Tibial artery (tissue), 4 donors: Measurements from ENCODE around the gene ATP11B.

ENCODE experiments used
- DNase-seq, 2 donors: peaks; one replicate each; pipeline ENCODE4 v3.0.0-alpha.2; 2019
- H3K27ac ChIP-seq, 2 donors: fragments of 200-600 bp; sonication (generic) in 1 of 2; 1 replicate in 1 of 2; 2 replicates in 1 of 2; pipeline ENCODE4 v1.5.1; 2018 to 2019; ENCODE audit warnings: mild to moderate bottlenecking in 1 of 2
- H3K27me3 ChIP-seq, 2 donors: fragments of 200-600 bp; sonication (generic) in 1 of 2; one replicate each; pipeline versions ENCODE4 v1.5.1 to v1.6.0; 2016 to 2019
- H3K36me3 ChIP-seq, 3 donors: fragments of 200-600 bp; sonication (generic) in 2 of 3; one replicate each; pipeline ENCODE4 v1.5.1; 2016 to 2019; ENCODE audit warnings: mild to moderate bottlenecking in 2 of 3
- H3K4me1 ChIP-seq, 4 donors: fragments of 200-600 bp; sonication (generic) in 2 of 4; 1 replicate in 3 of 4; 2 replicates in 1 of 4; pipeline ENCODE4 v1.5.1; 2016 to 2019
- H3K4me3 ChIP-seq, 2 donors: fragments of 200-600 bp; sonication (generic) in 1 of 2; 1 replicate in 1 of 2; 2 replicates in 1 of 2; pipeline ENCODE4 v1.5.1; 2018 to 2019; ENCODE audit warnings: mild to moderate bottlenecking in 2 of 2
- H3K9me3 ChIP-seq, 3 donors: fragments of 200-600 bp; sonication (generic) in 1 of 3; one replicate each; pipeline ENCODE4 v1.5.1; 2016 to 2019
- CTCF ChIP-seq, 2 experiments: fragments of 200-600 bp in 1 of 2; fragments of 450-650 bp in 1 of 2; IDR thresholded peaks; one replicate each; pipeline ENCODE4 v1.5.1; 2017 to 2019; ENCODE audit warnings: antibody characterized with exemption in 2 of 2, mild to moderate bottlenecking in 1 of 2, moderate library complexity in 1 of 2
- intact Hi-C: fragments of 100-400 bp; cut with DNase I; formaldehyde crosslinking; loops from one replicate; pipeline ENCODE4 v1.15.0; 2023; ENCODE audit warnings: low total_unique reads

Gene ATP11B

GRCh38 chr3:182948305-182948704 lies 155.0 kb downstream of the ATP11B start:
- Histone ChIP-seq H3K9me3 (no peaks in the 10 kb centered on the region), H3K27me3 (no peaks in the 10 kb centered on the region), H3K4me1 (no peaks in the 10 kb centered on the region), H3K4me3 (no peak overlapping the region), H3K27ac (no peak overlapping the region), H3K36me3 (peaks cover 24 to 45% (median 35%) of the 10 kb centered on the region in 3 donors)
- DNase-seq: no peak
- TF ChIP-seq CTCF (IDR thresholded peaks at IDR 0.05): no peak
- intact Hi-C loops: no loop called here

DNA sequence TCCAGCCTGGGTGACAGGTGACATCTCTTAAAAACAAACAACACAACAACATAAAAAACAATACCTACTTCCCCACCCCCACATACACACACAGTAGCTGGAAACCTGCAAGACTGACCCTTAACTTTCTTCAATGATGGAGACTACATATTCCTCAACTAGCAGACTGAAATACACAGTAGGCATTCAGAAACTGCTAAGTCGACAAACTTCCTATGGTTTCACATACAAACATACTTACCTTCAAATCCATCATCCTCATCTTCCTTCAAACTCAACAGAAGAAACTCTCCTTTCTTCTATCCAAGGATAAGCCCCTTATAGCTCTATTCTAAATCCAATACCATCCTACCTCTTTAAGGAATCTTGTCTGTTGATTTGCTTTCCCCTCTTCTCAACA lies 156.4 kb downstream of the ATP11B start:
- DNase-seq: no peak
- H3K9me3 ChIP-seq: no peaks in the 10 kb centered on the region
- H3K27ac ChIP-seq: no peak overlapping the region
- H3K27me3 ChIP-seq: no peaks in the 10 kb centered on the region
- no peak overlapping the region for H3K4me3 ChIP-seq
- no peaks in the 10 kb centered on the region for H3K4me1 ChIP-seq
- TF ChIP-seq CTCF (IDR thresholded peaks at IDR 0.05): no peak
- peaks cover 24 to 42% (median 30%) of the 10 kb centered on the region in 3 donors for H3K36me3 ChIP-seq
- intact Hi-C loops: no loop called here

GRCh38 chr3:182954553-182955235 lies 161.4 kb downstream of the ATP11B start:
- H3K27me3 ChIP-seq: no peaks in the 10 kb centered on the region
- no peaks in the 10 kb centered on the region for H3K4me1 ChIP-seq
- H3K4me3 ChIP-seq: no peak overlapping the region
- H3K27ac ChIP-seq: no peak overlapping the region
- DNase-seq: no peak
- no peak for TF ChIP-seq CTCF (IDR thresholded peaks at IDR 0.05)
- peaks cover 9 to 23% (median 11%) of the 10 kb centered on the region in 3 donors for H3K36me3 ChIP-seq
- H3K9me3 ChIP-seq: no peaks in the 10 kb centered on the region
- intact Hi-C loops: no loop called here

DNA sequence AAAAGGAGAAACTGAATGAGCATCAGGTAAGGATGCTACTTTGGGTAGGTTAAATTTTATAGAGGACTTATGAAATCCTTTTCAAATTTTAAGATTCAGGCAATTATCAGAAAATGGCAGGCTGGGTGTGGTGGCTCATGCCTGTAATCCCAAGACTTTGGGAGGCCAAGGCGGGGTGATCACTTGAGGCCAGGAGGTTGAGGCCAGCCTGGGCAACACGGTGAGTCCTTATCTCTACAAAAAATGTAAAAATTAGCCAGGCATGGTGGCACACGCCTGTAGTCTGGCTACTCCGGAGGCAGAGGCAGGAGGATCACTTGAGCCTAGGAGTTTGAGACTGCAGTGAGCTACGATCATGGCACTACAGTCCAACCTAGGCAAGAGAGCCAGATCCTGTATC lies 163.9 kb downstream of the ATP11B start:
- Histone ChIP-seq H3K36me3 (peaks cover 9 to 21% (median 11%) of the 10 kb centered on the region in 3 donors), H3K4me3 (no peak overlapping the region)
- intact Hi-C loops: no loop called here

GRCh38 chr3:182957676-182958266 lies 164.5 kb downstream of the ATP11B start:
- Histone ChIP-seq H3K36me3 (peaks cover 8 to 16% (median 13%) of the 10 kb centered on the region in 3 donors), H3K4me1 (peaks cover 0 to 9% (median 4%) of the 10 kb centered on the region in 4 donors)
- DNase-seq: no peak

More for the DNA sequence above, 163.9 kb downstream of the ATP11B start:
- no peaks in the 10 kb centered on the region for H3K27me3 ChIP-seq
- no peak overlapping the region for H3K27ac ChIP-seq
- H3K9me3 ChIP-seq: no peaks in the 10 kb centered on the region
- peaks cover 0 to 3% (median 1%) of the 10 kb centered on the region in 4 donors for H3K4me1 ChIP-seq
- no peak for DNase-seq
- no peak for TF ChIP-seq CTCF (IDR thresholded peaks at IDR 0.05)

More at GRCh38 chr3:182957676-182958266, 164.5 kb downstream of the ATP11B start:
- intact Hi-C loops: no loop called here
- Histone ChIP-seq H3K27ac (no peak overlapping the region), H3K27me3 (no peaks in the 10 kb centered on the region), H3K4me3 (no peak overlapping the region), H3K9me3 (no peaks in the 10 kb centered on the region)
- no peak for TF ChIP-seq CTCF (IDR thresholded peaks at IDR 0.05)
